IPS-20b (cell line): Measurements from ENCODE around the gene KCNN4.
"Not testable (repeated sequence)": the region's sequence is repeated elsewhere in the genome, so short reads cannot be mapped to it uniquely, and the experiment has no call there.

ENCODE experiments used
- H3K27ac ChIP-seq: one replicate; pipeline ENCODE4 v1.5.1; 2013; ENCODE audit warnings: low read length
- H3K27me3 ChIP-seq: 2 replicates; pipeline ENCODE4 v1.6.1; 2013; ENCODE audit warnings: mild to moderate bottlenecking, low read length, inconsistent platforms; ENCODE audit not compliant: insufficient read depth
- H3K36me3 ChIP-seq: 2 replicates; pipeline ENCODE4 v1.6.1; 2013; ENCODE audit warnings: low read depth, mild to moderate bottlenecking, inconsistent platforms, low read length, moderate library complexity; ENCODE audit not compliant: insufficient read depth
- H3K4me1 ChIP-seq: 2 replicates; pipeline ENCODE4 v1.6.1; 2013; ENCODE audit warnings: mild to moderate bottlenecking, control low read depth, inconsistent platforms, low read length, moderate library complexity; ENCODE audit not compliant: insufficient read depth
- H3K4me3 ChIP-seq: 2 replicates; pipeline ENCODE4 v1.5.1; 2013; ENCODE audit warnings: mild to moderate bottlenecking, low read length, inconsistent platforms
- H3K9ac ChIP-seq: 2 replicates; pipeline ENCODE4 v1.6.1; 2013; ENCODE audit warnings: low read depth, mild to moderate bottlenecking, inconsistent platforms, low read length, moderate library complexity
- H3K9me3 ChIP-seq: 2 replicates; pipeline ENCODE4 v1.6.1; 2013; ENCODE audit warnings: mild to moderate bottlenecking, low read depth, low read length, inconsistent platforms; ENCODE audit not compliant: insufficient read depth

Gene KCNN4

DNA sequence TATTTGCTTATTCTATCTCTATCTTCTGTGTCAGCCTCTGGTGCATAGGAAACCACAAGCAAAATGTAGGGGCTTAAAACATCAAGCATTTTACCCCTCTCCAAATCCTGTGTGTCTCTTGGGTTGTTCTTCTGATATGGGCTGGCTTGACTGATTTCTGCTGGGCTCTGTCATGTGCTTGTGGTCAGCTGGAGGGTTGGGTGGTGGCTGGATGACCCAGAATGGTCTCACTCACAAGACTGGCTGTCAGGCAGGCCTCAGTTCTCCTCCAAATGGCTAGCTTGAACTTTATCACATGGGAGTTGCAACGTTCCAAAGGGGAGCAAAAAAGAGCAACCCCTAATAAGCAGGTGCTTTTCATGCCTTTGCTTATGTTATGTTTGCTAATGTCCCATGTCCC lies 31.1 kb upstream of the KCNN4 start:
- H3K9ac ChIP-seq, result no peak overlapping the region
- no peaks in the 10 kb centered on the region; the same call in 1 of the 2 replicates for H3K27me3 ChIP-seq
- H3K36me3 ChIP-seq, result no peaks in the 10 kb centered on the region
- H3K4me1 ChIP-seq, result no peaks in the 10 kb centered on the region
- no peak overlapping the region for H3K4me3 ChIP-seq
- no peak overlapping the region for H3K27ac ChIP-seq
- peaks cover 8% of the 10 kb centered on the region for H3K9me3 ChIP-seq

DNA sequence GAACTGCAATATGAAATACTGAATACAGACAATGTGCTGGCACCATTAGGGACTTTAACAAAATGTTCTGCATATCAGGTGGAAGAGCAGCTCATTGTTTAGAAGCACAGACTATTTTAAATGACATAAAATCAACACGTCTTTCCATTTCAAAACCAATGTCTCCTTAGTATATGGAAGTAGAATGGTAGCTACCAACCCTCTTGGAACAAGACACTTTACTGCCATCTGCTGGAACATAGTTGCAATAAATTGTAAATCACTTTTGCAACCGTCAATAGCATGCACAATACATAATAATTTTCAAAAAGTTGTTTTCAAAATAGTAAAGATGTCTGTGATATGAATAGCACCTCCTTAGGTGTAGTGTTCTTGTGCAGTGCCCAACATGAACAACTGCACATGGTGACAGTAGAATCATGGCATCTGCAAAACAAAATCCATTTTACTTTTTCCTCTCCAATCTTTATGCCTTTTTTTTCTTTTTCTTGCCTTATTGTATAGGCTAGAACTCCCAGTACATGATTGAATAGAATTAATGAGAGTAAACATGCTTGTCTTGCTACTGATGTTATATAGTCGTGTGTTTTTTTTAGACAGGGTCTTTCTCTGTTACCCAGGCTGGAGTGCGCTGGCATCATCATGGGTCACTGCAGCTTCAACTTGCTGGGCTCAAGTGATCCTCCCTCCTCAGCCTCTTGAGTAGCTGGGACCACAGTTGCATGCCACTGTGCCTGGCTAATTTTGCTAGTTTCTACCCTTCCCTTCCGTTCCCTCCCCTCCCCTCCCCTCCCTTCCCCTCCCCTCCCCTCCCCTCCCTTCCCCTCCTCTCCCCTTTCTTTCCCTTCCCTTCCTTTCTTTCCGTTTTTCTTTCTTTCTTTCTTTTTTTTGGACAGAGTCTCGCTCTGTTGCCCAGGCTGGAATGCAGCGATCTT lies 29.3 kb upstream of the KCNN4 start:
- no peak overlapping the region for H3K27ac ChIP-seq
- no peaks in the 10 kb centered on the region; the same call in 1 of the 2 replicates for H3K9me3 ChIP-seq
- H3K4me1 ChIP-seq, result no peaks in the 10 kb centered on the region
- no peaks in the 10 kb centered on the region for H3K36me3 ChIP-seq
- H3K27me3 ChIP-seq, result no peaks in the 10 kb centered on the region; the same call in 1 of the 2 replicates
- H3K4me3 ChIP-seq, result no peak overlapping the region
- no peak overlapping the region for H3K9ac ChIP-seq

- Histone ChIP-seq H3K9ac (no peak overlapping the region), H3K4me1 (no peaks in the 10 kb centered on the region), H3K27me3 (no peaks in the 10 kb centered on the region; the same call in 1 of the 2 replicates), H3K27ac (no peak overlapping the region), H3K9me3 (no peaks in the 10 kb centered on the region), H3K4me3 (no peak overlapping the region), H3K36me3 (no peaks in the 10 kb centered on the region)
Measured at GRCh38 chr19:43807651-43808050, 26.9 kb upstream of the KCNN4 start.

- Histone ChIP-seq H3K36me3 (no peaks in the 10 kb centered on the region), H3K9me3 (no peaks in the 10 kb centered on the region), H3K4me1 (no peaks in the 10 kb centered on the region), H3K27me3 (no peaks in the 10 kb centered on the region; the same call in 1 of the 2 replicates), H3K9ac (no peak overlapping the region), H3K27ac (no peak overlapping the region), H3K4me3 (no peak overlapping the region)
Measured at GRCh38 chr19:43806848-43807247, 26.1 kb upstream of the KCNN4 start.

- H3K9ac ChIP-seq, H3K4me1 ChIP-seq, H3K4me3 ChIP-seq, H3K27me3 ChIP-seq, H3K9me3 ChIP-seq, H3K27ac ChIP-seq, H3K36me3 ChIP-seq: not testable (repeated sequence)
Measured at GRCh38 chr19:43806401-43806800, 25.6 kb upstream of the KCNN4 start.

- Histone ChIP-seq H3K9ac (no peak overlapping the region), H3K27ac (no peak overlapping the region)
Measured at GRCh38 chr19:43804432-43804831, 23.7 kb upstream of the KCNN4 start.

GRCh38 chr19:43802216-43802951 lies 21.6 kb upstream of the KCNN4 start, which contains the start of gene LYPD5:
LYPD5 (minus strand) TSS chr19:43802447; CDS start chr19:43802380, 67 bp downstream.
- Histone ChIP-seq H3K36me3 (no peaks in the 10 kb centered on the region), H3K27ac (no peak within 1 kb of the TSS), H3K4me1 (no peaks in the 10 kb centered on the region), H3K4me3 (no peak within 1 kb of the TSS), H3K9me3 (no peaks in the 10 kb centered on the region), H3K27me3 (peaks cover 43% of the 10 kb centered on the region), H3K9ac (no peak within 1 kb of the TSS)

More at GRCh38 chr19:43804432-43804831, 23.7 kb upstream of the KCNN4 start:
- Histone ChIP-seq H3K27me3 (peaks cover 22% of the 10 kb centered on the region), H3K4me1 (no peaks in the 10 kb centered on the region), H3K36me3 (no peaks in the 10 kb centered on the region), H3K9me3 (no peaks in the 10 kb centered on the region), H3K4me3 (no peak overlapping the region)

DNA sequence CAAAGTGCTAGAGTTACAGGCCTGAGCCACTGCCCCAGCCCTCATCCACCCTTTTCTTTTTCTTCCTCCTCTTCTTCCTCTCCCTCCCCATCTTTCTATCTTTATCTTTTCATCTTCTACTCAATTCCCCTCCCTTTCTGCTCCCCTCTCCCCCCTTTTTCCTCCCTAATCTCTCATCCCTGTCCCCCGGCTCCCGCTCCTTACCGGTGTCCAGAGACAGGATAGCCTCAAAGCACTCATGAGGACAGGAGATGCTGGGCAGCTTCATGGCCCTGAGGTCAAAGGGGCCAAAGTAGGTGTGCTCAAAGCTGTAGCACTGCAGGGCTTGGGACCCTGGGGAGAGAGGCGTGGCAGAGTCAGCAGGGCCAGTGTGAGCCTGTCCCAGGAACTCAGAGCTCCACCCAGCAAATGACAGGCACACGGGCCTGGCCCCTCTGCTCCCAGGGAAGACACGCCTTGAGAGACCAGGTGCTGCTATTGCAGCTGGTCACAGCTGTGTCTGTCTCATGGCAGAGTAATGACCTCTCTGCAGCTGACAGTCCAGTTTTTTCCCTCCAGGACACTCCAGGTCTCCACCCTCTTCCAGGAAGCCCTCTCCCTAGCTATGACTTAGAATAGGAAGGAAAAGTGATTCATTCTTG lies 18.8 kb upstream of the KCNN4 start:
- Histone ChIP-seq H3K4me1 (no peaks in the 10 kb centered on the region), H3K27ac (no peak overlapping the region), H3K36me3 (no peaks in the 10 kb centered on the region), H3K27me3 (peaks cover 70% of the 10 kb centered on the region), H3K9ac (no peak overlapping the region), H3K9me3 (no peaks in the 10 kb centered on the region), H3K4me3 (peak overlapping the region; percentile 80; the same call in 1 of the 2 replicates)

DNA sequence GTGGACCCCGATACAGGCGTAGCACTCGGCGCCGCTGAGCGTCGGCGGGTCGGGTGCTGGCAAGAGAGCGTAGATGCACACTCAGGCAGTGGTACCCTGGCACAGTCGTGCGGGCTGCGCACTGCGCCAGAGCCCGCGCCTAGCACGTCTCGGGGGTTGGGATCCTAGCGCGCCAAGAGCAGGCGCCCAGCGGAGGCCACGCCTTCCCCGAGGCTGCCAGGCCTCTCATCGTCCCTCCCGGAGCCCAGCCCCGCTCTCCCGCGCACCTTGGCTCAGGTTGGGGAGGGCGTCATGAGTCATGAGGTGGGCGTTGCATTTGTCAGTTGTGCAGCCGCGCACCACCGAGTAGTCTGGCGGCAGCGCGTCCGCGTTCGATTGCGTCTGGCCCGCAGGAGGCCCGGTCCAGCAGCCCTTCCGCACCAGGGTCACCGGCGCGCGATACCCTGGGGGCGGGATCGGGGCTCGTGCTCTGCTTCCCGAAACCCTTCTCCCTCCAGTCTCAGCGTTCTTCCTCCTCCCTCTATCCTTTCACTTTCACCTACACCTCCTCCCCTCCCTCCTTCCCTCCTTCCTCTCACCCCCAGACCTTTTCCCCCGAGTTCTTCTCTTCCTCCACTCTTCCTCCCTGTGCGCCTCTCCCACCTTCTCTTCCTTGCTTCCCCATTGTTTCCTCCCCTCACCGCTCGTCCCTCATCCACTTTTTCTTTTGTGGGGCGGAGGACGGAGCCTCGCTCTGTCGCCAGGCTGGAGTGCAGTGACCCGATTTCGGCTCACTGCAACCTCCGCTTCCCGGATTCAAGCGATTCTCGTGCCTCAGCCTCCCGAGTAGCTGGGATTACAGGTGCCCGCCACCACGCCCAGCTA lies 18.0 kb upstream of the KCNN4 start:
- no peaks in the 10 kb centered on the region for H3K36me3 ChIP-seq
- no peak overlapping the region for H3K27ac ChIP-seq
- peak overlapping the region; percentile 80 for H3K4me3 ChIP-seq
- H3K9me3 ChIP-seq, result no peaks in the 10 kb centered on the region
- no peak overlapping the region for H3K9ac ChIP-seq
- no peaks in the 10 kb centered on the region for H3K4me1 ChIP-seq
- H3K27me3 ChIP-seq, result peaks cover 73% of the 10 kb centered on the region

DNA sequence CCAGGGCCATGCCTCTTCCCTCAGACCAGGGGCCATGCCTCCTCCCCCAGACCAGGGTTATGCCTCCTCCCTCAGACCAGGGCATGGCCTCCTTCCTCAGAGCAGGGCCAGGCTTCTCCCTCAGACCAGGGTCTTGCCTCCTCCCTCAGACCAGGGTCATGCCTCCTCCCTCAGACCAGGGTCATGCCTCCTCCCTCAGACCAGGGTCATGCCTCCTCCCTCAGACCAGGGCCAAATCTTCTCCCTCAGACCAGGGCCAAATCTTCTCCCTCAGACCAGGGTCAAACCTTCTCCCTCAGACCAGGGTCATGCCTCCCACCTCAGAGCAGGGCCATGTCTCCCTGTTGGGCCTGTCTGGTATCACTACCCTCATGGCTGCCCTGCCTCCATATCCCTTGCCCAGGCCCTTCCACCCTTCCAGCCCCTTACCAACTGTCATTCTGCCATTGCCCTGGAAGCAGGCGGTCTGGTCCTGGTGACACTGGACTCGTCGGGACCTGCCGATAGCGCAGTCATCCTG lies 17.3 kb upstream of the KCNN4 start:
- no peak overlapping the region for H3K9ac ChIP-seq
- no peaks in the 10 kb centered on the region for H3K36me3 ChIP-seq
- peaks cover 80% of the 10 kb centered on the region for H3K27me3 ChIP-seq
- peak overlapping the region; percentile 80 for H3K4me3 ChIP-seq
- H3K9me3 ChIP-seq, result no peaks in the 10 kb centered on the region
- no peak overlapping the region for H3K27ac ChIP-seq
- H3K4me1 ChIP-seq, result no peaks in the 10 kb centered on the region
